HG03521 (cell line): Measurements from ENCODE around the gene TBC1D3G.
"Not testable (repeated sequence)": the region's sequence is repeated elsewhere in the genome, so short reads cannot be mapped to it uniquely, and the experiment has no call there.

Experiments
- ATAC-seq: cut with Tn5 transposase; IDR thresholded peaks from one replicate; pipeline ENCODE4 v1.9.1; 2021; ENCODE audit warnings: mild to moderate bottlenecking, moderate library complexity; ENCODE audit not compliant: unreplicated experiment

The TBC1D3G gene

GRCh38 chr17:36323584-36323983 lies at the start of gene TBC1D3G:
Gene TBC1D3G, plus strand, starts transcription at chr17:36323884. Its CDS starts 1,528 bp downstream, at chr17:36325412.
- ATAC-seq, result not testable (repeated sequence)

GRCh38 chr17:36283256-36283655 lies 40.4 kb upstream of the TBC1D3G start:
- ATAC-seq, result not testable (repeated sequence)

GRCh38 chr17:36284219-36284618 lies 39.5 kb upstream of the TBC1D3G start:
- not testable (repeated sequence) for ATAC-seq

- ATAC-seq, result not testable (repeated sequence)
Observed at GRCh38 chr17:36289965-36290612, 33.6 kb upstream of the TBC1D3G start.

GRCh38 chr17:36295161-36295560 lies 28.5 kb upstream of the TBC1D3G start:
- not testable (repeated sequence) for ATAC-seq

- not testable (repeated sequence) for ATAC-seq
Observed at GRCh38 chr17:36315736-36316135, 7.9 kb upstream of the TBC1D3G start.

- not testable (repeated sequence) for ATAC-seq
Observed at GRCh38 chr17:36362496-36362895, 38.8 kb downstream of the TBC1D3G start.

GRCh38 chr17:36375938-36376337 lies 52.3 kb downstream of the TBC1D3G start:
- ATAC-seq, result not testable (repeated sequence)
